ENCODE results near the gene IQGAP3.

The IQGAP3 gene

GRCh38 chr1:156484480-156485058, 87.8 kb downstream of the IQGAP3 start:
- H3K36me3 ChIP-seq (ENCODE audit: insufficient read depth), result peaks cover 28% of the 10 kb centered on the region; the same call in 1 of the 2 replicates
- no peak overlapping the region for H3K4me3 ChIP-seq (IDR thresholded peaks at IDR 0.05; ENCODE audit: insufficient read depth, low read depth, low read length)
- peak overlapping the region; percentile 5; the same call in 1 of the 2 replicates for H3K4me2 ChIP-seq
- no peak overlapping the region for H2AFZ ChIP-seq (ENCODE audit: low read depth)
- no peak for TF ChIP-seq CTCF (conservative IDR thresholded peaks at IDR 0.05; ENCODE audit: low read depth, low read length)
- H3K9ac ChIP-seq, result no peak overlapping the region
- peaks cover 94% of the 10 kb centered on the region for H3K4me1 ChIP-seq (ENCODE audit: low read depth, poor library complexity, severe bottlenecking)
- peaks cover 76% of the 10 kb centered on the region for H3K79me2 ChIP-seq (ENCODE audit: insufficient read depth, low read depth)
- no peaks in the 10 kb centered on the region for H3K27me3 ChIP-seq (ENCODE audit: insufficient read depth, low read depth)
- peaks cover 39% of the 10 kb centered on the region for H4K20me1 ChIP-seq (ENCODE audit: insufficient read depth)
- H3K27ac ChIP-seq, result peak overlapping the region; percentile 10; the same call in 1 of the 2 replicates

- no peak for TF ChIP-seq CTCF (conservative IDR thresholded peaks at IDR 0.05; ENCODE audit: low read depth, low read length)
- Histone ChIP-seq H3K36me3 (ENCODE audit: insufficient read depth) (peaks cover 38% of the 10 kb centered on the region; the same call in 1 of the 2 replicates), H3K27me3 (ENCODE audit: insufficient read depth, low read depth) (no peaks in the 10 kb centered on the region), H3K4me3 (IDR thresholded peaks at IDR 0.05; ENCODE audit: insufficient read depth, low read depth, low read length) (no peak overlapping the region), H2AFZ (ENCODE audit: low read depth) (no peak overlapping the region), H3K4me2 (peak overlapping the region; percentile 5; the same call in 1 of the 2 replicates), H3K79me2 (ENCODE audit: insufficient read depth, low read depth) (peaks cover 64% of the 10 kb centered on the region), H3K9ac (no peak overlapping the region), H3K4me1 (ENCODE audit: low read depth, poor library complexity, severe bottlenecking) (peaks cover 82% of the 10 kb centered on the region), H3K27ac (peak overlapping the region; percentile 10; the same call in 1 of the 2 replicates), H4K20me1 (ENCODE audit: insufficient read depth) (peaks cover 39% of the 10 kb centered on the region)
Observed at GRCh38 chr1:156483397-156483796, 89.0 kb downstream of the IQGAP3 start.

- Histone ChIP-seq H4K20me1 (ENCODE audit: insufficient read depth) (peaks cover 28% of the 10 kb centered on the region), H3K79me2 (ENCODE audit: insufficient read depth, low read depth) (peaks cover 53% of the 10 kb centered on the region), H3K27me3 (ENCODE audit: insufficient read depth, low read depth) (no peaks in the 10 kb centered on the region), H3K4me2 (peak overlapping the region; percentile 4; the same call in 1 of the 2 replicates), H3K27ac (peak overlapping the region; percentile 15), H3K4me1 (ENCODE audit: low read depth, poor library complexity, severe bottlenecking) (peaks cover 71% of the 10 kb centered on the region), H3K9ac (no peak overlapping the region), H2AFZ (ENCODE audit: low read depth) (no peak overlapping the region), H3K4me3 (IDR thresholded peaks at IDR 0.05; ENCODE audit: insufficient read depth, low read depth, low read length) (no peak overlapping the region), H3K36me3 (ENCODE audit: insufficient read depth) (peaks cover 45% of the 10 kb centered on the region; the same call in 1 of the 2 replicates)
- TF ChIP-seq CTCF (conservative IDR thresholded peaks at IDR 0.05; ENCODE audit: low read depth, low read length), result no peak
Observed at GRCh38 chr1:156482276-156482675, 90.1 kb downstream of the IQGAP3 start.

- peak overlapping the region; percentile 4; the same call in 1 of the 2 replicates for H3K4me2 ChIP-seq
- H3K4me1 ChIP-seq (ENCODE audit: low read depth, poor library complexity, severe bottlenecking), result peaks cover 63% of the 10 kb centered on the region
- no peaks in the 10 kb centered on the region for H3K27me3 ChIP-seq (ENCODE audit: insufficient read depth, low read depth)
- peaks cover 49% of the 10 kb centered on the region; the same call in 1 of the 2 replicates for H3K36me3 ChIP-seq (ENCODE audit: insufficient read depth)
- H4K20me1 ChIP-seq (ENCODE audit: insufficient read depth), result peaks cover 23% of the 10 kb centered on the region; the same call in 1 of the 2 replicates
- H3K9ac ChIP-seq, result no peak overlapping the region
- peak overlapping the region; percentile 15 for H3K27ac ChIP-seq
- no peak for TF ChIP-seq CTCF (conservative IDR thresholded peaks at IDR 0.05; ENCODE audit: low read depth, low read length)
- peaks cover 45% of the 10 kb centered on the region for H3K79me2 ChIP-seq (ENCODE audit: insufficient read depth, low read depth)
- no peak overlapping the region for H2AFZ ChIP-seq (ENCODE audit: low read depth)
- H3K4me3 ChIP-seq (IDR thresholded peaks at IDR 0.05; ENCODE audit: insufficient read depth, low read depth, low read length), result no peak overlapping the region
Observed at GRCh38 chr1:156481527-156481926, 90.8 kb downstream of the IQGAP3 start.

Data from KMS-11 (cell line).